GM12878 (cell line): Measurements from ENCODE around the gene VTI1A. TPM values are rescaled to one million over a fixed set of nuclear protein-coding genes. Genes with fewer than 3 reads are reported as not detected.

Source experiments
- ASH2L ChIP-seq: fragments of 300-600, 200-600 bp; sonication (generic); IDR thresholded peaks from 2 replicates; pipeline ENCODE4 v1.6.1; 2017; ENCODE audit warnings: low read depth, mild to moderate bottlenecking, borderline replicate concordance
- ESRRA ChIP-seq: IDR thresholded peaks from 2 replicates; pipeline ENCODE4 v1.6.1; 2012; ENCODE audit warnings: mild to moderate bottlenecking, low read length, improper control_type of control experiment
- FOXM1 ChIP-seq: IDR thresholded peaks from 2 replicates; pipeline ENCODE4 v1.6.1; 2012; ENCODE audit warnings: low read depth, mild to moderate bottlenecking, inconsistent platforms, low read length, moderate library complexity
- POLR2AphosphoS5 ChIP-seq: IDR thresholded peaks from 2 replicates; pipeline ENCODE4 v1.6.1; 2011; ENCODE audit warnings: mild to moderate bottlenecking, low read length, inconsistent platforms
- SMAD5 ChIP-seq: IDR thresholded peaks from 2 replicates; pipeline ENCODE4 v1.6.1; 2016; ENCODE audit warnings: antibody characterized with exemption, low read depth
- SMC3 ChIP-seq: IDR thresholded peaks from 2 replicates; pipeline ENCODE4 v1.6.1; 2011; ENCODE audit warnings: low read length, improper control_type of control experiment, borderline replicate concordance
- SRF ChIP-seq, 2 experiments: IDR thresholded peaks; 2 replicates each; pipeline ENCODE4 v1.6.1; 2011; ENCODE audit warnings: low read depth in 2 of 2, low read length in 2 of 2, mild to moderate bottlenecking in 1 of 2, moderate library complexity in 1 of 2
- ZNF274 ChIP-seq: IDR thresholded peaks from one replicate; pipeline ENCODE4 v1.8.0; 2011; ENCODE audit not compliant: insufficient read length, insufficient read depth
- polyA plus RNA-seq, 11 experiments: library from polyadenylated mRNA; depleted of rRNA in 4 of 11; unstranded in 6 of 11; stranded (reverse) in 5 of 11; fragments of >200 nt; fragmentation: Nextera tagmentation in 4 of 11; fragmentation: Illumina TruSeq in 1 of 11; extraction: Ambion mirVana in 4 of 11; extraction: Trizol in 1 of 11; gene quantifications; 1 replicate in 1 of 11; 2 replicates in 10 of 11; pipeline versions ENCODE4 v1.2.1 to v1.2.3, GENCODE V29; 2011 to 2016; ENCODE audit warnings: inconsistent platforms in 2 of 11, missing spikeins in 2 of 11, low read depth in 1 of 11
- total RNA-seq, 4 experiments: library from RNA; depleted of rRNA in 3 of 4; stranded (reverse); fragments of >200 nt in 3 of 4; fragmentation: Illumina TruSeq in 1 of 4; extraction: Trizol in 1 of 4; gene quantifications; 2 replicates each; pipeline versions ENCODE4 v1.2.1 to v1.2.3, GENCODE V29; 2013 to 2021
- TF ChIP-seq, protein P1 (sequence below): IDR thresholded peaks from 2 replicates; pipeline ENCODE4 v1.6.1; 2012; ENCODE audit warnings: improper control_type of control experiment, low read depth, low read length; ENCODE audit not compliant: insufficient replicate concordance
- TF ChIP-seq, protein P2 (sequence below): fragments of 450-650 bp; IDR thresholded peaks from 2 replicates; pipeline ENCODE4 v1.6.1; 2017; ENCODE audit warnings: mild to moderate bottlenecking, low read depth, inconsistent platforms; ENCODE audit not compliant: poor library complexity, severe bottlenecking
- TF ChIP-seq, protein P3 (sequence below): IDR thresholded peaks from 2 replicates; pipeline ENCODE4 v1.6.1; 2011; ENCODE audit warnings: mild to moderate bottlenecking, low read depth, low read length, moderate library complexity; ENCODE audit not compliant: insufficient replicate concordance

Gene VTI1A
- total and polyA plus RNA-seq, 10 of the 15 experiments (the other 5 are each of a cell fraction or from before 2014, with no cell fraction given) = 12.4 to 43.2 (median 27.5) TPM

DNA sequence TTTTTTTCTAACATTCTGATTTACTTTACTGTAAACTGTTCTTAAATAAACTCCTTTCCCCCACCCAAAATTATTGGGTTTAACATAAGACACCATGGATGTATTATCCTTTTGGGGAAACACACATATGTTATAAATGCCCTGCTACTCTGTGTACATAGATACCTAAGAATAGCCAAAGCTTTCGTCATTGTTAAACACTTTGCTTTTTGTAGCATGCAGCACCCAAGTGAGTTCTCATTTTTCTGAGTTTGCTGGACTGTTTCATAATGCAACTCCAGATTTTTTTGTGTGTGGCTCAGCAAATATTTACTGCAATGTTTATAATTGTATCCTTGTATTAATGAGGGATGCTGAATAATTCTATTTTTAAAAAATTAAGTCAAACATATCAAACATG, 86.9 kb downstream of the VTI1A start (continued):
- TF ChIP-seq, protein P1, sequence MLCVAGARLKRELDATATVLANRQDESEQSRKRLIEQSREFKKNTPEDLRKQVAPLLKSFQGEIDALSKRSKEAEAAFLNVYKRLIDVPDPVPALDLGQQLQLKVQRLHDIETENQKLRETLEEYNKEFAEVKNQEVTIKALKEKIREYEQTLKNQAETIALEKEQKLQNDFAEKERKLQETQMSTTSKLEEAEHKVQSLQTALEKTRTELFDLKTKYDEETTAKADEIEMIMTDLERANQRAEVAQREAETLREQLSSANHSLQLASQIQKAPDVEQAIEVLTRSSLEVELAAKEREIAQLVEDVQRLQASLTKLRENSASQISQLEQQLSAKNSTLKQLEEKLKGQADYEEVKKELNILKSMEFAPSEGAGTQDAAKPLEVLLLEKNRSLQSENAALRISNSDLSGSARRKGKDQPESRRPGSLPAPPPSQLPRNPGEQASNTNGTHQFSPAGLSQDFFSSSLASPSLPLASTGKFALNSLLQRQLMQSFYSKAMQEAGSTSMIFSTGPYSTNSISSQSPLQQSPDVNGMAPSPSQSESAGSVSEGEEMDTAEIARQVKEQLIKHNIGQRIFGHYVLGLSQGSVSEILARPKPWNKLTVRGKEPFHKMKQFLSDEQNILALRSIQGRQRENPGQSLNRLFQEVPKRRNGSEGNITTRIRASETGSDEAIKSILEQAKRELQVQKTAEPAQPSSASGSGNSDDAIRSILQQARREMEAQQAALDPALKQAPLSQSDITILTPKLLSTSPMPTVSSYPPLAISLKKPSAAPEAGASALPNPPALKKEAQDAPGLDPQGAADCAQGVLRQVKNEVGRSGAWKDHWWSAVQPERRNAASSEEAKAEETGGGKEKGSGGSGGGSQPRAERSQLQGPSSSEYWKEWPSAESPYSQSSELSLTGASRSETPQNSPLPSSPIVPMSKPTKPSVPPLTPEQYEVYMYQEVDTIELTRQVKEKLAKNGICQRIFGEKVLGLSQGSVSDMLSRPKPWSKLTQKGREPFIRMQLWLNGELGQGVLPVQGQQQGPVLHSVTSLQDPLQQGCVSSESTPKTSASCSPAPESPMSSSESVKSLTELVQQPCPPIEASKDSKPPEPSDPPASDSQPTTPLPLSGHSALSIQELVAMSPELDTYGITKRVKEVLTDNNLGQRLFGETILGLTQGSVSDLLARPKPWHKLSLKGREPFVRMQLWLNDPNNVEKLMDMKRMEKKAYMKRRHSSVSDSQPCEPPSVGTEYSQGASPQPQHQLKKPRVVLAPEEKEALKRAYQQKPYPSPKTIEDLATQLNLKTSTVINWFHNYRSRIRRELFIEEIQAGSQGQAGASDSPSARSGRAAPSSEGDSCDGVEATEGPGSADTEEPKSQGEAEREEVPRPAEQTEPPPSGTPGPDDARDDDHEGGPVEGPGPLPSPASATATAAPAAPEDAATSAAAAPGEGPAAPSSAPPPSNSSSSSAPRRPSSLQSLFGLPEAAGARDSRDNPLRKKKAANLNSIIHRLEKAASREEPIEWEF = no peak
- TF ChIP-seq SMAD5 = no peak
- TF ChIP-seq FOXM1 = no peak
- TF ChIP-seq, protein P2, sequence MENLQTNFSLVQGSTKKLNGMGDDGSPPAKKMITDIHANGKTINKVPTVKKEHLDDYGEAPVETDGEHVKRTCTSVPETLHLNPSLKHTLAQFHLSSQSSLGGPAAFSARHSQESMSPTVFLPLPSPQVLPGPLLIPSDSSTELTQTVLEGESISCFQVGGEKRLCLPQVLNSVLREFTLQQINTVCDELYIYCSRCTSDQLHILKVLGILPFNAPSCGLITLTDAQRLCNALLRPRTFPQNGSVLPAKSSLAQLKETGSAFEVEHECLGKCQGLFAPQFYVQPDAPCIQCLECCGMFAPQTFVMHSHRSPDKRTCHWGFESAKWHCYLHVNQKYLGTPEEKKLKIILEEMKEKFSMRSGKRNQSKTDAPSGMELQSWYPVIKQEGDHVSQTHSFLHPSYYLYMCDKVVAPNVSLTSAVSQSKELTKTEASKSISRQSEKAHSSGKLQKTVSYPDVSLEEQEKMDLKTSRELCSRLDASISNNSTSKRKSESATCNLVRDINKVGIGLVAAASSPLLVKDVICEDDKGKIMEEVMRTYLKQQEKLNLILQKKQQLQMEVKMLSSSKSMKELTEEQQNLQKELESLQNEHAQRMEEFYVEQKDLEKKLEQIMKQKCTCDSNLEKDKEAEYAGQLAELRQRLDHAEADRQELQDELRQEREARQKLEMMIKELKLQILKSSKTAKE = no peak
- no peak for TF ChIP-seq SMC3
- no peak for TF ChIP-seq ESRRA
- no peak for TF ChIP-seq ASH2L
- TF ChIP-seq SRF (IDR thresholded peaks at IDR 0.05; ENCODE audit: low read depth in 2 of 2, low read length in 2 of 2) = no peak
- TF ChIP-seq POLR2AphosphoS5 = no peak
- TF ChIP-seq, protein P3, sequence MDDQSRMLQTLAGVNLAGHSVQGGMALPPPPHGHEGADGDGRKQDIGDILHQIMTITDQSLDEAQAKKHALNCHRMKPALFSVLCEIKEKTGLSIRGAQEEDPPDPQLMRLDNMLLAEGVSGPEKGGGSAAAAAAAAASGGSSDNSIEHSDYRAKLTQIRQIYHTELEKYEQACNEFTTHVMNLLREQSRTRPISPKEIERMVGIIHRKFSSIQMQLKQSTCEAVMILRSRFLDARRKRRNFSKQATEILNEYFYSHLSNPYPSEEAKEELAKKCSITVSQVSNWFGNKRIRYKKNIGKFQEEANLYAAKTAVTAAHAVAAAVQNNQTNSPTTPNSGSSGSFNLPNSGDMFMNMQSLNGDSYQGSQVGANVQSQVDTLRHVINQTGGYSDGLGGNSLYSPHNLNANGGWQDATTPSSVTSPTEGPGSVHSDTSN = no peak
- TF ChIP-seq ZNF274 = no peak
